ENCODE measurements around the gene RPL41. TPM values are rescaled to one million over a fixed set of nuclear protein-coding genes. Genes with fewer than 3 reads are reported as not detected.

Gene RPL41
- total and polyA plus RNA-seq, 12 donors = 475 to 5,263 (median 2,004) TPM

GRCh38 chr12:56121204-56121870, 4.9 kb downstream of the RPL41 start:
- peaks cover 0 to 68% (median 57%) of the 10 kb centered on the region in 9 donors for H3K4me1 ChIP-seq
- no peak for TF ChIP-seq CTCF (IDR thresholded peaks at IDR 0.05)
- DNase-seq (no peak), ATAC-seq (no peak)
- H3K4me3 ChIP-seq = no peak overlapping the region
- H3K27ac ChIP-seq = peak overlapping the region in 4 of 10 donors; percentile 10 to 33 (median 17)
- intact Hi-C loops (cut with DNase I) = loop anchor here in 6 of 10 donors (2.0 to 10.0 kb wide), 6 partner anchors 36 to 513 kb away; partner anchors contain the start of genes SMARCC2 (in 2 of the 6), SPRYD4 (in 2 of the 6), BAZ2A (in 1 of the 6) and MYL6 (in 1 of the 6)
- 82 to 83% methylated on average over 11 of the region's 11 CpGs for WGBS, 2 donors
- H3K27me3 ChIP-seq = no peaks in the 10 kb centered on the region
- H3K36me3 ChIP-seq = peaks cover 0 to 39% (median 13%) of the 10 kb centered on the region in 9 donors
- no peaks in the 10 kb centered on the region for H3K9me3 ChIP-seq

DNA sequence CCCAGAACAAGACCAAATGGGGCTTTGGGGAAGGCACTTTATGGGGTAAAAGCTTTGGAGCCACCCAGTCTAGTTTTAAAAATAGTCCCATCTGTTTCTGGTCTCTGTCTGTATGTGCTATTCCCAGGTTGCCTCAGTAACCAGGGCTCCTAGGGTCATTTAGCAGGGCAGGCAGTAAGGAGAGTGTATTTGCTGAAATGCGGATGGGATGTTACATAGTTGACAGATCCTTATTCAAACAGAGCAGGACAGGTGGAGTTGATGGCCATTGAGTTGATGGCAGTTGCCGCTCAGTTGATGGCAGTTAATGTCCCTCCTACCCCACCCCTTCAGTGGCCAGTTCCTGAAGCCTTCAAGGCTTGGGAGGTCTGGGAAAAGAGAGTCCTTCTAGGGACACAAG, 6.2 kb downstream of the RPL41 start:
- Histone ChIP-seq H3K9me3 (no peaks in the 10 kb centered on the region), H3K27me3 (no peaks in the 10 kb centered on the region), H3K4me3 (no peak overlapping the region), H3K36me3 (peaks cover 0 to 39% (median 13%) of the 10 kb centered on the region in 9 donors), H3K4me1 (peaks cover 6 to 77% (median 64%) of the 10 kb centered on the region in 9 donors), H3K27ac (peak overlapping the region in 6 of 10 donors; percentile 10 to 68 (median 22))
- no peak for TF ChIP-seq CTCF (IDR thresholded peaks at IDR 0.05)
- intact Hi-C loops (cut with DNase I) = loop anchor here in 5 of 10 donors (5.0 to 10.0 kb wide), 4 partner anchors 35 to 512 kb away; partner anchors contain the start of genes SPRYD4 (in 2 of the 5), BAZ2A (in 1 of the 5), MYL6 (in 1 of the 5) and SMARCC2 (in 1 of the 5)
- ATAC-seq (no peak), DNase-seq (no peak)
- WGBS, 2 donors = 53 to 66% methylated on average over 2 of the region's 2 CpGs

DNA sequence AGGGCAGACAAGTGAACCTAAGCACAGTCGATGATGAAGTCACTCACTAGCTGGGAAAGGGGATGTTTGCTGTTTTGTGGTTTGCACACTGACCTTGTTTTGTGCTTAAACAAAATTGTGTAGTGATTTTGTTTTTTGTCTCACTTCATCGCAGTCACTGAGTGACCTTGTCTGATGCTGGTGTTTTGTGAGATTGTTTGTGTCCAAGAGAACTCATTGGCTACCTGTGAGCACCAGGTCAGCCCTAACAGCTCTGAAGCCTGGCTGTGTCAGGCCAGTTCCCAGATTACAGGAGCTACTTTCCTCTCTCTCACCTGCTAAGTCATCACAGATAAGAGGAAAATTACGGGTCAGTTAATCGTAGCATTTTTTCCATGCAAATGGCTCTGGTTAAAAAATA, 7.7 kb downstream of the RPL41 start:
- no peak for DNase-seq
- H3K9me3 ChIP-seq = no peaks in the 10 kb centered on the region
- TF ChIP-seq CTCF (IDR thresholded peaks at IDR 0.05) = no peak
- H3K4me3 ChIP-seq = no peak overlapping the region
- intact Hi-C loops (cut with DNase I) = loop anchor here in 5 of 10 donors (5.0 to 10.0 kb wide), 4 partner anchors 33 to 511 kb away; partner anchors contain the start of genes SPRYD4 (in 2 of the 5), BAZ2A (in 1 of the 5), MYL6 (in 1 of the 5) and SMARCC2 (in 1 of the 5)
- H3K36me3 ChIP-seq = peaks cover 0 to 39% (median 13%) of the 10 kb centered on the region in 9 donors
- no peaks in the 10 kb centered on the region for H3K27me3 ChIP-seq
- no peak overlapping the region for H3K27ac ChIP-seq
- no peak for ATAC-seq
- H3K4me1 ChIP-seq = peaks cover 6 to 72% (median 58%) of the 10 kb centered on the region in 9 donors
- WGBS, 2 donors = 86 to 92% methylated on average over 4 of the region's 4 CpGs

DNA sequence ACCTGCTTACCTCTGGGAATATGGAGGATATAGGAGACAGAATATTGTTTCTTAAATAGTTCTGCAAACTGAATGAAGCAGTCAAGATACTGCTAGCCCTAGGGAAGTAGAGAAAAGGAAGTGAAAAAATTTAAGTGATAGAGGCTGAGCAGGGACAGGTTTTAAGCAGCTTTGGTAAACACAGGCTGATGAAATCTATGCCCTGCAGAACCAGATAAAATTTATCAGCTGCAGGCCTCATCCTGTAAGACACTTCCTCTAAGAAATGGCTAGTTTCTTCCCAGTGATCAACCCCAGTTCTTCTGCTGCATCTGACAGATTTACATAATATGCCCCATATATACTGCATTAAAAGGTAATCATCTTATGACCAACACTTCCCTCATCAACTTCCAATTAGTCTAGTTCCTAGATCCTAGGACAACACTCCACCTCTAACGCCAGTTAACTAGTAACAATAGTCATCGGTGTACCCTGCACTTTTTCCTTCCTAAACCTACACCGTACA, 10.4 kb downstream of the RPL41 start:
- ATAC-seq = no peak
- Histone ChIP-seq H3K4me3 (peak overlapping the region in 6 of 10 donors; percentile 78 to 94 (median 86)), H3K36me3 (peaks cover 0 to 35% (median 5%) of the 10 kb centered on the region in 9 donors), H3K4me1 (peaks cover 8 to 66% (median 51%) of the 10 kb centered on the region in 9 donors), H3K27ac (peak overlapping the region; percentile 11 to 91 (median 82)), H3K27me3 (no peaks in the 10 kb centered on the region), H3K9me3 (no peaks in the 10 kb centered on the region)
- TF ChIP-seq CTCF (IDR thresholded peaks at IDR 0.05) = no peak
- WGBS, 2 donors = 48 to 52% methylated on average over 3 of the region's 3 CpGs
- no peak for DNase-seq
- intact Hi-C loops (cut with DNase I) = loop anchor here in 8 of 10 donors (1.0 to 10.0 kb wide), 10 partner anchors 30 to 508 kb away; partner anchors contain the start of genes MYL6 (in 5 of the 8), SMARCC2 (in 2 of the 8), SPRYD4 (in 2 of the 8) and BAZ2A (in 1 of the 8)

Data from heart right ventricle (tissue), 16 donors.